ENCODE measurements around the gene RFX7. TPM values are rescaled to one million over a fixed set of nuclear protein-coding genes. Genes with fewer than 3 reads are reported as not detected.
"Not testable (repeated sequence)": the region's sequence is repeated elsewhere in the genome, so short reads cannot be mapped to it uniquely, and the experiment has no call there.

The RFX7 gene
- total RNA-seq, 1 experiment from 2014 or later, result 34.4 TPM

DNA sequence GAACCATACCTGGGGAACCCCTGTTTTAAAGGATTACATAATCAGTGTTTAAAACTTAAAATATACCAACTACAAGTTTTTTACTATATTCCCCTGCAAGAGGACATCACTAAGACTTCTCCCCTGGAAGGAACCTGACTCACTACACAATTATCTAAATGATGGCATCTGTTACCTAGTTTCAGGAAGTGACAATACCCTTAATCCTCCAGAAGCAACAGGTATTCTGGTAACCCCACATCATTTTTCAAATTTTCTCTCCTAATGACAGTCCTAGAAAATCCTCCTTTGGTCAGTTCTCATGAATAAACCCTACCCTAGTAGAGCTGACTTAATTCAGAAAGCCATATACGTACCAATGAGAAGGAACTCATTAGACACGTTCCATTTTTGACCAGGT, 78.4 kb downstream of the RFX7 start:
- no peaks in the 10 kb centered on the region for H3K9me3 ChIP-seq (ENCODE audit: low read depth, low read length, poor library complexity, severe bottlenecking)
- no peak for TF ChIP-seq EZH2 (IDR thresholded peaks at IDR 0.05; ENCODE audit: borderline replicate concordance, low read depth, low read length, poor library complexity, severe bottlenecking)
- TF ChIP-seq, protein P1, sequence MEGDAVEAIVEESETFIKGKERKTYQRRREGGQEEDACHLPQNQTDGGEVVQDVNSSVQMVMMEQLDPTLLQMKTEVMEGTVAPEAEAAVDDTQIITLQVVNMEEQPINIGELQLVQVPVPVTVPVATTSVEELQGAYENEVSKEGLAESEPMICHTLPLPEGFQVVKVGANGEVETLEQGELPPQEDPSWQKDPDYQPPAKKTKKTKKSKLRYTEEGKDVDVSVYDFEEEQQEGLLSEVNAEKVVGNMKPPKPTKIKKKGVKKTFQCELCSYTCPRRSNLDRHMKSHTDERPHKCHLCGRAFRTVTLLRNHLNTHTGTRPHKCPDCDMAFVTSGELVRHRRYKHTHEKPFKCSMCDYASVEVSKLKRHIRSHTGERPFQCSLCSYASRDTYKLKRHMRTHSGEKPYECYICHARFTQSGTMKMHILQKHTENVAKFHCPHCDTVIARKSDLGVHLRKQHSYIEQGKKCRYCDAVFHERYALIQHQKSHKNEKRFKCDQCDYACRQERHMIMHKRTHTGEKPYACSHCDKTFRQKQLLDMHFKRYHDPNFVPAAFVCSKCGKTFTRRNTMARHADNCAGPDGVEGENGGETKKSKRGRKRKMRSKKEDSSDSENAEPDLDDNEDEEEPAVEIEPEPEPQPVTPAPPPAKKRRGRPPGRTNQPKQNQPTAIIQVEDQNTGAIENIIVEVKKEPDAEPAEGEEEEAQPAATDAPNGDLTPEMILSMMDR (conservative IDR thresholded peaks at IDR 0.05; ENCODE audit: low read depth, low read length), result no peak
- H3K27ac ChIP-seq (ENCODE audit: low read depth, low read length, poor library complexity, severe bottlenecking), result no peak overlapping the region
- no TSS peak for BruUV-seq (replicated peaks)
- no peaks in the 10 kb centered on the region for H3K27me3 ChIP-seq (replicated peaks; ENCODE audit: insufficient read depth, low read depth, low read length, poor library complexity)
- ChIA-PET POLR2A (ENCODE audit: low non-redundant PET) (no interaction called here), CTCF (no interaction called here)
- intact Hi-C loops (cut with micrococcal nuclease; ENCODE audit: unreplicated experiment), result no loop called here
- DNase-seq (ENCODE audit: low spot score), result no peak
- no peak overlapping the region for H3K4me3 ChIP-seq (ENCODE audit: low read depth, low read length, poor library complexity, severe bottlenecking)
- H3K4me1 ChIP-seq (ENCODE audit: insufficient read depth, low read length, poor library complexity, severe bottlenecking), result peaks cover 22% of the 10 kb centered on the region
- no peaks in the 10 kb centered on the region for H3K36me3 ChIP-seq (ENCODE audit: insufficient read depth, low read length, poor library complexity, severe bottlenecking)

DNA sequence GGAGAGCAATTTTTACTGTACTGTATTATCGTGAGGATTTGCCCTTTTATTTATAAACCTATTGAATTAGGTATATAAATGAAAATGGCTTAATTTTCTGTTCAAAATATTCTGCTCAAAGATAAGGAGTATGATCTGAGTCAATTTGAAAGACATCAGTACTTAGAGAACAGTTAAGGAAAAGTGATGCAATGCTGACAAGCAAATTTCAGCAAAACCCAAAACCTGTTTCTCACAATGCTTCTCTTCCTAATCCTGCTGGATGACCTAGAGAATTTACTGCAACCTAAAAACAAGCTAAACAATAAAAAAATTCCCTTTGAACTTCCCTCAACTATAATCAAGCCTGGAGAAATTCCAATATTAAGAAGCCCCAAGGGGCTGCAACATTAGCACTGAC, 82.7 kb downstream of the RFX7 start:
- H3K4me1 ChIP-seq (ENCODE audit: insufficient read depth, low read length, poor library complexity, severe bottlenecking), result peaks cover 22% of the 10 kb centered on the region

DNA sequence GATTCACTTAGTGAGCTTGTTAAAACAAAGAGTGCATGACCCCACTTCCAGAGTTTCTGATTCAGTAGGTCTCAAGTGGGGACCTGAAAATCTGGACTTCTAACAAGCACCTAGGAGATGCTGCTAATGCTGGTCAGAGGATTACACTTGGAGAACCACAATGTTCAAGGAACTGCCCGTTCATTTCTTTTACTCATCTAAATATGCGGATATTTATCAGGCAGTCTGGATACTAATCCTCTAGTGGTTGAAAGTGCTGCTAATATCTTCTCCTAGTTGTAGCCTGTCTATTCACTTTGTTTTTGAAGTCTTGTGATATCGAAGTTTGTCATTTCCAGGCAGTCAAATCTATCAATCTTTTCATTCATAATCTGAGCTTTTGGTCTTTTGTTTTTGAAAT, 86.8 kb downstream of the RFX7 start:
- POLR2A ChIA-PET (ENCODE audit: low non-redundant PET), result no interaction called here
- Histone ChIP-seq H3K27me3 (replicated peaks; ENCODE audit: insufficient read depth, low read depth, low read length, poor library complexity) (no peaks in the 10 kb centered on the region), H3K27ac (ENCODE audit: low read depth, low read length, poor library complexity, severe bottlenecking) (no peak overlapping the region), H3K4me3 (ENCODE audit: low read depth, low read length, poor library complexity, severe bottlenecking) (no peak overlapping the region), H3K9me3 (ENCODE audit: low read depth, low read length, poor library complexity, severe bottlenecking) (no peaks in the 10 kb centered on the region), H3K4me1 (ENCODE audit: insufficient read depth, low read length, poor library complexity, severe bottlenecking) (peaks cover 16% of the 10 kb centered on the region), H3K36me3 (ENCODE audit: insufficient read depth, low read length, poor library complexity, severe bottlenecking) (no peaks in the 10 kb centered on the region)
- no peak for TF ChIP-seq EZH2 (IDR thresholded peaks at IDR 0.05; ENCODE audit: borderline replicate concordance, low read depth, low read length, poor library complexity, severe bottlenecking)
- TF ChIP-seq, protein P1 (conservative IDR thresholded peaks at IDR 0.05; ENCODE audit: low read depth, low read length), result no peak
- intact Hi-C loops (cut with micrococcal nuclease; ENCODE audit: unreplicated experiment), result no loop called here
- CTCF ChIA-PET, result no interaction called here
- DNase-seq (ENCODE audit: low spot score), result no peak
- no TSS peak for BruUV-seq (replicated peaks)

More for the DNA sequence above, 82.7 kb downstream of the RFX7 start:
- no TSS peak for BruUV-seq (replicated peaks)
- Histone ChIP-seq H3K27me3 (replicated peaks; ENCODE audit: insufficient read depth, low read depth, low read length, poor library complexity) (no peaks in the 10 kb centered on the region), H3K27ac (ENCODE audit: low read depth, low read length, poor library complexity, severe bottlenecking) (peak overlapping the region; percentile 33), H3K9me3 (ENCODE audit: low read depth, low read length, poor library complexity, severe bottlenecking) (no peaks in the 10 kb centered on the region), H3K4me3 (ENCODE audit: low read depth, low read length, poor library complexity, severe bottlenecking) (no peak overlapping the region), H3K36me3 (ENCODE audit: insufficient read depth, low read length, poor library complexity, severe bottlenecking) (no peaks in the 10 kb centered on the region)
- ChIA-PET CTCF (no interaction called here), POLR2A (ENCODE audit: low non-redundant PET) (no interaction called here)
- DNase-seq (ENCODE audit: low spot score), result no peak
- intact Hi-C loops (cut with micrococcal nuclease; ENCODE audit: unreplicated experiment), result no loop called here
- TF ChIP-seq, protein P1 (conservative IDR thresholded peaks at IDR 0.05; ENCODE audit: low read depth, low read length), result no peak
- TF ChIP-seq EZH2 (IDR thresholded peaks at IDR 0.05; ENCODE audit: borderline replicate concordance, low read depth, low read length, poor library complexity, severe bottlenecking), result no peak

DNA sequence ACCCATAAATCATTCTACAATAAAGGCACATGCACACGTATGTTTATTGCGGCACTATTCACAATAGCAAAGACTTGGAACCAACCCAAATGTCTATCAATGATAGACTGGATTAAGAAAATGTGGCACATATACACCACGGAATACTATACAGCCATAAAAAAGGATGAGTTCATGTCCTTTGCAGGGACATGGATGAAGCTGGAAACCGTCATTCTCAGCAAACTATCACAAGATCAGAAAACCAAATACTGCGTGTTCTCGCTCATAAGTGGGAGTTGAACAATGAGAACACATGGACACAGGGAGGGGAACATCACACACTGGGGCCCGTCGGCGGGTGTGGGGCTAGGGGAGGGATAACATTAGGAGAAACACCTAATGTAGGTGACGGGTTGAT, 88.4 kb downstream of the RFX7 start:
- H3K36me3 ChIP-seq (ENCODE audit: insufficient read depth, low read length, poor library complexity, severe bottlenecking); POLR2A ChIA-PET (ENCODE audit: low non-redundant PET); H3K4me1 ChIP-seq (ENCODE audit: insufficient read depth, low read length, poor library complexity, severe bottlenecking); H3K27me3 ChIP-seq (replicated peaks; ENCODE audit: insufficient read depth, low read depth, low read length, poor library complexity); intact Hi-C loops (cut with micrococcal nuclease; ENCODE audit: unreplicated experiment); H3K27ac ChIP-seq (ENCODE audit: low read depth, low read length, poor library complexity, severe bottlenecking); H3K9me3 ChIP-seq (ENCODE audit: low read depth, low read length, poor library complexity, severe bottlenecking); CTCF ChIA-PET; DNase-seq (ENCODE audit: low spot score); H3K4me3 ChIP-seq (ENCODE audit: low read depth, low read length, poor library complexity, severe bottlenecking); BruUV-seq (replicated peaks): not testable (repeated sequence)

DNA sequence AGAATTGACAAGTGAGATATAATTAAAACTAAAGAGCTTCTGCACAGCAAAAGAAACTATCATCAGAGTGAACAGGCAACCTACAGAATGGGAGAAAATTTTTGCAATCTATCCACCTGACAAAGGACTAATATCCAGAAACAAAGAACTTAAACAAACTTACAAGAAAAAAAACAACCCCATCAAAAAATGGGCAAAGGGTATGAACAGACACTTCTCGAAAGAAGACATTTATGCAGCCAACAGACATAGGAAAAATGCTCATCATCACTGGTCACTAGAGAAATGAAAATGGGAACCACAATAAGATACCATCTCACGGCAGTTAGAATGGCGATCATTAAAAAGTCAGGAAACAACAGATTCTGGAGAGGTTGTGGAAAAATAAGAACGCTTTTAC, 88.9 kb downstream of the RFX7 start:
- H3K36me3 ChIP-seq (ENCODE audit: insufficient read depth, low read length, poor library complexity, severe bottlenecking); H3K4me3 ChIP-seq (ENCODE audit: low read depth, low read length, poor library complexity, severe bottlenecking); BruUV-seq (replicated peaks); CTCF ChIA-PET; H3K27ac ChIP-seq (ENCODE audit: low read depth, low read length, poor library complexity, severe bottlenecking); H3K9me3 ChIP-seq (ENCODE audit: low read depth, low read length, poor library complexity, severe bottlenecking); DNase-seq (ENCODE audit: low spot score); H3K27me3 ChIP-seq (replicated peaks; ENCODE audit: insufficient read depth, low read depth, low read length, poor library complexity); H3K4me1 ChIP-seq (ENCODE audit: insufficient read depth, low read length, poor library complexity, severe bottlenecking); POLR2A ChIA-PET (ENCODE audit: low non-redundant PET); intact Hi-C loops (cut with micrococcal nuclease; ENCODE audit: unreplicated experiment): not testable (repeated sequence)
